Activated CD4-positive, alpha-beta T cell treated with anti-CD3 and anti-CD28 coated beads, Interleukin-2, amount 50 U/mL, for 16 hours (primary cell): ENCODE measurements around the gene LRRTM4.

Experiments used
- DNase-seq: peaks from one replicate; pipeline ENCODE4 v3.0.0-alpha.2; 2020

LRRTM4 gene

DNA sequence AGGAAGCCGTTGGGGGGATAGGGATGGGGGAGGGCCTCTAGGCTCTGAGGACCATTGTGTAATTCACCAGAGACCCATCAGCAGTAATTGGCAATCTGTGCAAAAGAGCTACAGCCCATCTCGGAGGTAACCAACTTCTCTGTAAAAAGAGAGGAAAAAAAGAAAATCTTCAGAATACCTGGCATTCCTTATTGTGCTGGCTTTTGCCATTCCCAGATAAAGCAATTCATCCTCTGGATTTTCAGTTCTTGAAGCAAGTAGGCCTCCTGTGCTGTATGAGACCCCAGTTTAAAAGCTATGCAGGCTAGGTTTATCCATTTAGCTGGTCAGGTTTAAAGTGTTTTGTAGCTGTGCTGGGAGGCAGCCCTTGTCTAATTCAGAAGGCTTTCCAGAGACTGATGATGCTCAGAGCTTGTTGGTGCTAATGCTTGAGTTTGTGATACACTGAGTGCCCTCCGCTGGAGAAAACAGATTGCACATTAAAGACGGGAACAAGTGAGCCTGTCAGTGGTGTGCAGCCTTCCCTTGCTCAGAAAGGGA is at the start of gene LRRTM4:
Gene LRRTM4 (minus strand): TSS at position 446 of the 540 bp plus-strand sequence.
- no peak for DNase-seq

DNA sequence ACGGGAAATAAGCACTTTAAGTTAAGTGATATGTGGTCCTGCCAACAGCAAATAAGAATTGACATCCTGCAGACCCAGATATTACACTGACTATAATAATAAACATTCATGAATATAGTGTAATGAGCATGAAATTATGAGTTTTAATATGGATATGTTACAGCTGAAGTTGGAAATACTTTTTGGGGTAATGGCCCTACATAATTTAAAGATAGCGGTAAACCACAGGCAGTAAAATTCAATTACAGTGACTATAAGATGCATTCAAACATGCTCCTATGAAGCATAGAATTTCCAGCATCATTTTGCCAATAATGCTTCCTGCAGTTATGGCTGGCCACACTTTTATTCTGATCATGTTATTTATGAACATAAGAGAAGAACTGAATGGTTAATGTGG is 49.4 kb upstream of the LRRTM4 start:
- no peak for DNase-seq

DNA sequence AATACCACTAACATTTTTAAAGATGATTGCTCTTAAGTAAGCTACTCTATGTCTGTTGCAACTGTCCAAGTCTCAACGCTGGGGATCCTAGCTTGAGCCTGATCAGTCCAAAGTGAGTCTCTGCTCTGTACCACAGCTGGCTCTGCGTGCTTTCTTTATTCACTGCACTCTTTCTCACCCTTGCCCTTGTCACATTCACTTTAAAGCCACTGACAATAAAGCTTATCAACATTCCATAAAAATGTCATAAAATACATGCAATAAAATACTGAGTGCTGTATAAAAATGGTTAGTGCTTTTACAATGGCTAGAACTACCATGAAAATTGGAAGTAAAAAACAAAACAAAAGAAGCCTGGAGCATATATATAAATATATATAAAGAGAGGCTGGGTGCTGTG is 45.5 kb upstream of the LRRTM4 start:
- DNase-seq, result no peak

DNA sequence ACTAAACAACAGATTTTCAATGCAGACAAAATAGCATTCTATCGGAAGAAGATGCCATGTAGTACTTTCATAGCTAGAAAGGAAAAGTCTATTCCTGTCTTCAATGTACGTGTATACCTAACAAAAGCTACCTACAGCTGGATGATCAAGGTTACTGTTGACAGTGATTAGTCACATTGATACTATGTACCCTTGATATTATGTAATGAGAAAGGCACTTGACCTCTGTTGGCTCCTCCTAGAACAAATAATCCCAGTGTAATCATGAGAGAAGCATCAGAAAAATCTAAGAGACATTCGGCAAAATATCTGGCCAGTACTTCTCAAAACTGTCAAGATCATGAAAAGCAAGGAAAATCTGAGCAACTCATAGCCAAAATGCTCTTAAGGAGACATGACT is 44.4 kb upstream of the LRRTM4 start:
- no peak for DNase-seq

DNA sequence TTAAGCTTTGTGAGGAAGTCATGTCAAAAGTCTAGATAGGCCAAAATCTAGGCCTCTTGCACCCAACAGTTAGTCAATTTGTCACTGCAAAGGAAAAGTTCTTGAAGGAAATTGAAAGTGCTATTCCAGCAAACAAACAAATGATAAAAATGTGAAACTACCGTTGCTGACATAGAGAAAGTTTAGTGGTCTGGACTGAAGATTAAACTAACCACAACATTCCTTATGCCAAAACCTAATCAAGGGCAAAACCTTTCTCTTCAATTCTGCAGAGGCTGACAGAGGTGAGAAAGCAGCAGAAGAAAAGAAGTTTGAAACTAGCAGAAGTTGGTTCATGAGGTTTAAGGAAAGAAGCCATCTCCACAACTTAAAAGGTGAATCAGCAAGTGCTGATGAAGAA is 44.0 kb upstream of the LRRTM4 start:
- no peak for DNase-seq

DNA sequence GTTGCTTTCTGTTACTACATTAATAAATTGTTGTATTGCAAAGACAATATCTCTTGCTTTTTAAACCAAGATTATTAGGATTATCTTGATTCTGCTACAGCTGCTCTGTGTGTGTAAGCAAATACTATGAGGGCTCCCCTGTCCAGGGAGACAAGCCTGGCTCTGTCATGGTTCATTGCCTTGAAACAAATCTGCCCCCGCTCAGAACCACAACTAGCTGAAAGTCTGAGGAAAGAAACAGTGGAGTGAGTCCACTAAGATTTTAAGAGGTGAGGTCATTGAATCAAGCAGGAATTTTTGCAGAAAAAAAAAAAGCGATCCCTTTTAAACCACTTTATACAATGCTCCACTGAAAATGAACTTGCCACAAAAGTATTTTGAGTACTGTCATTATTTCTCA is 30.8 kb upstream of the LRRTM4 start:
- DNase-seq, result no peak

DNA sequence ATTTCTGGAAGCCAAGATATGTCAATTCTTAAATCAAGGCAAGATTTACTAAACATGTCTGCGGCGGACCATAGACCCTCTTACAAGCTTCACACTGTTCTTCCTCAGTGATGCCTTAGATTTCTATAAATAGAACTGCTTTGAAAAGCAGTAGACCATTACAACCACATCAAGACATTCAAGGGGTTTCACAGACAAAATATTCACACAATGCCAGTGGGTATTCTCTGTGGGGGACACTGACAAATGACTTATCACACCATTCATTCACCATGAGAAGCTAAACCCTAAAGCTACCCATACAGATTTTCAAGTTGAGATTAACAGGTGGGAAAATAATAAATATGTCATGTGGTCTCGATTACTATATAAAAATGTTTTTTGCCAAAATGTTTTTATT is 15.9 kb upstream of the LRRTM4 start:
- no peak for DNase-seq

DNA sequence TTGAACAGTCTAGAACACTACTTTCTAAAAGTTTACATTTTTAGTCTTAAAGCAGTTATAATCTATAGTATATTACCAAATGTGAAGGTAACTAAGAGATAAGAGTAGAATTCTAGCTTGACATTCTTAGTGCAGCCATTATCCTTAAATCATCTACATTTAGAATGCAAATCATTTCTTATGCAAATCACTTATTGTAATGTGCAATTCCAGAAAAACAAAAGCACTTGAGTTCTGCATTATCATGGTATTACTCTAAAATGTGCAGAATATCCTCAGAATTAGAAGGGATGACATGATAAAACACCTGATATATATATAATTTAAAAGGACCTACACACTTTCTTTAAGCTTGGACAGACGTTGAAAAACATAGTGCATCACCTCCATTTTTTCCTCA is 712 bp upstream of the LRRTM4 start:
- no peak for DNase-seq

DNA sequence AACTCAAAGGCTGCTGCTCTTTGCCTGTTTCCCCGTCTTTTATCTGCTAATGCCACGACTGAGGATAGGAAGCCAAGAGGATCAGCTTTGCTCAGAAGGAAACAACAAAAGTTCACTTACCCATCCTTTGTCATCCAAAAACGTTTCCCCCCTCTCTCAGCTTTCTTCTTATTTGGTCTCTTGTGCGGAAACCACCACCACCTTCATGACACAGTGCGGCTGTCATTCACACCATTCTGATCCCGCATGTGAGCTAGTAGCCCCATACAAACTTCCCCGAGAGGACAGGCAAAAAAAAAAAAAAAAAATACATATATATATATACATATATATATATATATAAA is 656 bp downstream of the LRRTM4 start:
- DNase-seq, result no peak

DNA sequence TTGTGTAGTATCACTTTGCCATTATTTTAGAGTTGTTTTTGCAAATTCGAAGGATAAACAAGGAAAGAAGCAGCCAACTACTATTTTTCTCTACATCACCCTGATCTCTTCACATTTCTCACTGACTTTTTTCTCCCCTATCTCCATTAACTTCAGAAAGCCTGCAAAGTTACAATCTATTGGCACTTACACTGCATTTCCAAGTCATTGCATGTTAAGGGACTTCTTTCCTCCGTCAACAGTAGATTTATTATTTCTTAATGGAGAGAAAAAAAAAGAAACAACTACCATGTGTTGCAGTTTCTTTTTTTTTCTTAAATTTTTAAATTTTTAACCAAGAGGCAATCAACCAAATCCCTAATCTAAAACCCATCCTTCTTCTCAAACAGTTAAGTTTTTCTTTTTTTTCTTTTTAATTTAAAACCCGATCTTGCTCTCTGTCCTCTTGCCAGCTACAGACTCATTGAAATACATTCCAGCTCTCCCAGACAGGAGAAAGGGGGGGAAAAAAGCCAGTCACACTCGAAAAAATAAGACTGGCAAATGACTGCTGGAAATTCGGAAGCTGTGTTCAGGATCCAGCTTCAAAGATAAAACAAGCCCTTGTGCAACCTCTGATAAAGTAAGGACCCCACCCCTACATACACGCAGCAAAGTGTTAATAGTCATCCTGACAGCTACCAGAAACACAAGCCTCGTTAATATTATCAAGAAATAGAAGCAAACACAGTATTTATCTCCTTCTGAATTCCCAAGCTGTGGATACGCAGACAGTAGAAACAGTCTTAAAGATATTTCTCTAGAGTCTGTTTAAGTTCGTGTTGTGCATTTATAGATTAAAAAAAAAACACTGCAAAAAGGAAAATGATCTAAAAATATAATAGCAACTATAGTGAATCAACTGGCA is 1.3 kb downstream of the LRRTM4 start:
- DNase-seq, result no peak

DNA sequence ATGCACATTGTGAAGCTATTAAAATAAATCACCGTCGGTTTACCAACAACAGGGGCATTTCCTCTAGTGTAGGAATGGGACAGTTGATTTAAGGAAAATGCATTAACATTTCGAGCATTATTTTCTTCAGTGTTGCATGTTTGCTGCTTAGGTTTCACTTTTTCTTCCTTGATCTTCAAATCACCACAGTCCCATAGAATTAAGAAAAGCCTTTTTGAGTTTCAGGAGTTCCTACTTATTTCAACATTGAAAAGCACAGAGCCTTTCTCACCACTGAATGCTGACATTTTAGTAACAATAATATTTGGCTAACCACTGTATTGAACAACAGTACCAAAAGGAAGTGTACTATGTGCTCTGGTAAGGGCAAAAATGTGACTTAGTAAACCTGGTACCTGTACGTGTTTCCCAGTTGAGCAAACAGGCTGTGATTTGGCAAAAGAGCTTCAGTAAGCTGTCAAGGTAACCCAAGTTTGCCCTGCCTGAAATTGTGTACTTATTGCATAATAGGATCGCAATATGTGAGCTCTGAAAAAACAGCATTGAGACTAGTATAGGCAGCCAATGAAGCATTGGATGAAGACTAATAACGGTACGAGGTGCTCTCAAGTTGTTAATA is 2.2 kb downstream of the LRRTM4 start:
- no peak for DNase-seq

DNA sequence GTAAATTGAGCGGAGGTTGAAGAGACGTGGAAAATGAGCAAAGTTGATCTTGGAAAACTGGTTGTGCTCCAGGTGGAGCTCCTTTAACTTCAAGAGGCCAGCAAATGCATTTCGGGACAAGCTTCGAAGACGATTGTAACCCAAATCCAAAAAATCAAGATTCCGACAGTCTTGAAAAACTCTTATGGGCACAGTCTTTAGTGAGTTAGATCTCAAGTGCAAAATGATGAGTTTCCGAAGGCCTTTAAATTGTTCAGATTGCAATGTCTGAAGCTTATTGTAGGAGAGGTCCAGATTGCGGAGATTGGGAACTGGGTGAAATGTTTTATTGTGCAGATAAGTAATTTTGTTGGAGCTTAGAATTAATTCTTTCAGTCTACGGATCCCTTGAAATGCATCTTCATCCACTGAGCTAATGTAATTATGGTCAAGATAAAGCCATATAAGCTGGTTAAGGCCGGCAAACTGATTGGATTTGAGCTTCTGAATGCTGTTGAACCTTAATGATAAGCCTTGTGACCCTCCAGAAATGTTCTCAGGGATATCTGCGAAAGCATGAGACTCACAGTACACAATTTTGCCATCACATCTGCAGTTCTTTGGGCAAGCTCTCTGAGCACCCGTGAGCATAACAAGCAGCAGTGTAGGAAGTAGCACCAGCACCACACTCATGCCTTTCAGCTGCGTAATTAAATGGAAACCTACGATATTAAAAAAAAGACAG is 2.9 kb downstream of the LRRTM4 start:
- DNase-seq, result no peak

DNA sequence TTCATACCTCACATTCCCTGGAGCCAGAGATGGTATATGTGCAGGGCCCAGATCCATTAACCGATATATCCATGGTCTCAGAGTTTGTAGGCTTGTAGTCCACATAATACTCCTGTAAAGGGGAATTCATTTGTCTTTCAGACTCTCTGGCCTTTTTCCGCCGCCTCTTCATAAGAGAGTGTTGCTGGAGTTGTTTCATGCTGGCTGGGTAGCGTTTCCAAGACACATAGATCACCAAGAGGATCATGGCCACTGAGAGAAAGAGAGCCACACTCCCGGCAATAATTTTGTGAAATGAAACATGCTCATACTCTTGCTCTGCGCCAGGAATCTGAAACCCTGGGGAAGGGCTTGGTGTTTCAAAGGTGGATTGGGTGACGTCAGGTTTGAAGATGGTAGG is 3.9 kb downstream of the LRRTM4 start:
- DNase-seq, result no peak

DNA sequence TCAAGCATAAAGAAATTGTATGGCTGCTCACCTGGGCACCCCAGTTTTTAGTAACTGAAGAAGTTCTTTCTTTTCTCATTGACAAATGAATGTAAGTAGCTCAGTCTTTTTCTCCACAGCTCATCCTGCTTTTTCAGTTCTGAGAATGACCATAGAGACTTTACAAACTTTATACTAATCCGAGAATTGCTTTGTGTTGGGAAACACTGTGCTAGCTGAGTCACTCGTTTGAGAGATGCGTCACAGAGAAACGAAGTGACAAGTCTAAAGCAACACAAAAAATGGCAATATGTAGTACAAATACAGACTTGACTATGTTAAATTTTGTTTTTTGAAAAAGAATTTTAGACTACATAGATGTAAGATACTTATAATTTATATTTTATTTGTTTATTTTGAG is 9.0 kb downstream of the LRRTM4 start:
- DNase-seq, result no peak

DNA sequence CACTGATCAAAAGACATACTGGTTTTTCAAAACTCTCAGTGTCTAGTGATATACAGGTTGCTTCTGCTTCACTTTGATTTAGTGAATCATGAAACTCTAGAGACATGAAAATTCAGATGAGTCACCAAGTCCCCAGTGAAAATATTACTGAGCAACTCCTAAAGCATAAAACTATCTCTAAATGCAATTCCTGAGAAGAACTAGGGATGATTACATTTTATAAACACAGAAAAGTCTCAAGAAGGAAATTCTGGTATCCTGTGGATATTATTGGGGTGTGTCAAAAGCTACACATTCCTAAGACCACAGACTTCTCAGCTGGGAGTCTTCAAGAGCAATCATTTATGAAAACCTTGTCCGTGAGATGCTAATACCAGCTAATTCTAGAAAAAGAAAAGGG is 9.7 kb downstream of the LRRTM4 start:
- no peak for DNase-seq

DNA sequence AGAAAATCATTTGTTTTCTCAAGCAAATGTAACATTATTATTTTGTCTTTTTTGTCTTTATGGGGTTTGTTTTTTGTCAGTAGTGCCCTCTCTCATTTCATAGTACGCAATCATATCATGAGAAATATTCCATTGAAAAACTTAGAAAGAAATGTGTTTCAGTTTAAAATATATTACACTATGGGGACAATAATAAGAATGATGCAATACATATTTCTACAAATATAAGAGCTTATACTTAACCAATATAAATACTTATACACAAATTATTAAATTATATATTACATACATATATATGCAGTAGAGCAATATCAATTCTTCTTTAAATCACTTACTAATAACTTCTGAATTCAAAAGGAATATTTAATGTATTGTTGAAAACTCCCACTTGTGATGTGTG is 13.7 kb downstream of the LRRTM4 start:
- DNase-seq, result no peak

DNA sequence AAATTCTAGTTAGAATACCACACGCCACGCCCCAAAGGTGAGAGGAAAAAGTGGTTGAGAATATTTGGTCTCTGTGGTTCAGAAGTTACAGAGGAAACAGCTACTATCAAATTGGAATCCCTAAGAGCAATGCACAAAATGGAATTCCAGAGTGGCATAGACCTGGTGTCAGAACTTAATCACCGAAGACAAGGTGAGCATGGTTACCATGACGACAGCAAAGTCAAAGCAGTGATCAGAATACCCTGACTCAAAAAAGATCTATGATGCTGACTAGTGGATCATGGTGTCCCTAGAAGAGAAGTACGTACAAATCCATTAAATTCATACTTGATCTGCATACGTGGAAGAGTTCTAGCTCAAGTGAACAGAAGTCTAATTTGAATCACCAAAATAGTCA is 14.5 kb downstream of the LRRTM4 start:
- DNase-seq, result no peak

DNA sequence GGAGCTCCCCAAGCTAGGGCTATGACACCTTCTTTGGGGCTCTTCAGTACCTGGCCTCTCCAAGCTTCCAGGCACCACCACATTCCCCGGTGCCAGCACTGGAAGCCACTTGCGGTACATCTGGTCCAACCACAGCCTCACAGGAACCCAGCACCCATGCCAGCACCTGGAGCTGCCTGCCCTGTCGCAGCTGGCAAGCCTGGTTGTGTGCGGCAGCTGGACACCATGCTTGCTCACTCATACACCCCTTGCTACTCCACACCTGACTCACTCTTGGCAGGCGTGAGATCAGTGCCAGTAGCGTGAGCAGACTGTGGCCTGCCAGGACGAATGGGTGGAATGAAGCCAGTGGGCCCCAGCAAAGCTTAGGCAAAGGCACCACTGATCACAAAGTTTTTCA is 34.0 kb downstream of the LRRTM4 start:
- no peak for DNase-seq

DNA sequence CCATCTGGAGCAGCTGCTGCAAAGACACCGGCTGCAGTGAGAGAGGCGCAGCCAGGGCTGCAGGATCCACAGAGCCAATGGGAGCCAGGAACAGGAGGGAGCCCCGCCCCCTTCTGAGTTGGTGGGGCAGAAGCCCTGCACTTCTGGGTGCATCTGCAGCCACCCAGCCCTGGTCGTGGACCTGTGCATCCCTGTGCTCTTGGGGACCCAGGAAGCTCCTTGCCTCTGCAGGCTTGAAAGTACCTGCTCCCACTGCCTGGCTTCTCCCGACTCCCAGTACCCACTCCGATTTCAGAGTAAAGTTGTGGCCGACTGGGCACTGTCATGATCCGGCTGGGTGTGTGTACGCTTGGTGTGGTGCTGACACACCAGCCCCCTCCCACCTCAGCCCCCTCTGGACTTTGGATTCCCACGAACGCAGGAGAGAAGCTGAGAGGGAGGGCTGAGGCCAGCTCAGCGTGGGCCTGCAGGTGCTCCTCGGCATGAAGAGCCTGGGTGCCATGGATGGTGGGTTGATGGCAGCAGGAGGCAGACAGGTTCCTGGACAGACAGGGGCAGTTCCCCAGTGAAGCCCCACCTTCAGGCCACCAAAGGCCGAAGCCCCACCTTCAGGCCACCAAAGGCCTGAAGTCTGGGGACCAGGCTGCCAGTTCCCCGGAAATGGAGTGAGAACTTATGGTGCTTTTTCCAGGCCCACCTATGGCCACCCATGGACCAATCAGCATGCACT is 34.9 kb downstream of the LRRTM4 start:
- DNase-seq, result no peak

DNA sequence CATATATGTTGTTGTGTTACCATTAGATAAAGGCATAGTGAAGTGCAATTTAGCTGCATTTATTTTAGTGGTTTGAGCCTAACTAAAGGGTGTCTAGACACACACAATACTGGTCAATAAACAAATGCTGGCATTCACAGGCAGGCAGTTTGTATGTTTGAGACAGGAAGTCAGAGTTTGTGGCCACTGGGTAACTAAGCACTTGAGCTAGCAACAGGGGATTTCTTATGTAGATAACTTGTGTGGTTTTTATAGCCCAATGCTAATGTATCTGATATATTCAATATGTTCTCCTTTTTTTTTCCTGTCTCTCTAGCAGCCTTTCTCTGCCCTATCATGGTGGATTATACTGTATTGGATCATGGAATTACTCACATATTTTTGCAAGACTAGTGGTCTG is 38.1 kb downstream of the LRRTM4 start:
- DNase-seq, result no peak

DNA sequence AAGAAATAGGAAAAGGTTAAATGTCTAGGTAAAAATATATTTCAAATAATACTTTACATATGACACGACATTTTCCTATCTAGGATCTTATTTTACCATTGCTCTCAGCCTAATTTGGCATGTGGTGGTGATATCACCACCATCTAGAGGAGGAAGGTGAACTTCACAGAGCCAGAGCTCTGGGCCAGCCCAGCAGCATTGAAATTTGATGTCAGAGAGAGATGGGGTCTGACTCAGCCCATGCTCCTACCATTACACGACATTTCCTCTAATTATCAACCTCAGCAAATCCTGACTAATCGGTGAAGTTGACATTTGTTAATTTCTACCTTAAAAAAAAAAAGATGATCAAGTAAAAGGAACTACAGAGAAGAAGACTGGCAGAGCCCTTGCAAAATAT is 42.3 kb downstream of the LRRTM4 start:
- DNase-seq, result no peak

DNA sequence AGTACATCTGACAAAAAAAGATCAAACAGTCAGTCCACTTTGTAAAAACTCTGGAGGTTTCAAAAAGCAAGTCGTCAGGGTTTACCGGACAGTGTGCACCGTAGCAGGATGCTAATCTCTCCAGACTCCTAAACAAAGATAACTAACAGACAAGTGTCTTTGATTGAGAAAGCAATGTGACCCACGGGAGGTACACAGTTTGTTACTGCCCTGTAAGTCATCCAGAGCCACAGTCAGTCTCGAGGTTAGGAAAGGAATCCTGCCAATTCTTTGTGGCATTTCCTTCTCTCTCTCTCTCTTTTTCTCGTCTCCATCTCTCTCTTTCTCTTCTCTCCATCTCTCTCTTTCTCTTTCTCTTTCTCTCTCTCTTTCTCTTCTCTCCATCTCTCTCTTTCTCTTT is 42.8 kb downstream of the LRRTM4 start:
- no peak for DNase-seq

DNA sequence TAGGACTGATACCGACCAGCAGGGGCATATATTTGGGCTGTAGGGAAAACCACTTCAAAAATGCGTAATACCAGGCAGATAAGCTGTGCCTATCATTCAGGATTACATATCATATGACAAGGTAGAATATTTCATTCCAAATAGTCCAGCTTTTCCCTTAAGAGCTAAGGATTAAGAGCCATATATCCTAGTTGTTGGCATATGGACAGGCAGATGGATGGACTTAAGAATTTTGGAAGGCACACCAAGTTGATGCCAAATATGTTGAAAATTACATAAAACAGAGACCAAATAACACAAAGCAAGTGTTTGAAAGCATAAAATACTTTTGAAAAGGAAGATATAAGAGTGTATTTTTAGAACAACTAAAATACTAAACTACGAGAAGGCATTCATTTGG is 52.1 kb downstream of the LRRTM4 start:
- no peak for DNase-seq
